Measurements from ENCODE around the gene ADGRL2. TPM values are rescaled to one million over a fixed set of nuclear protein-coding genes. Genes with fewer than 3 reads are reported as not detected.

The ADGRL2 gene
- polyA plus RNA-seq, 1 donor from 2014 or later = 190 TPM

GRCh38 chr1:81760477-81761097, 40.1 kb upstream of the ADGRL2 start:
- no peaks in the 10 kb centered on the region for H3K9me3 ChIP-seq (ENCODE audit: low read length)
- no peaks in the 10 kb centered on the region for H3K9me2 ChIP-seq (ENCODE audit: insufficient read depth, low read length)
- H2AFZ ChIP-seq (ENCODE audit: low read depth, low read length) = no peak overlapping the region
- no peak overlapping the region for H3K4me2 ChIP-seq (ENCODE audit: low read length)
- no peak overlapping the region for H3K27ac ChIP-seq (ENCODE audit: low read length)
- no peaks in the 10 kb centered on the region for H3K27me3 ChIP-seq (ENCODE audit: insufficient read depth, low read depth, low read length)
- TF ChIP-seq EP300 (conservative IDR thresholded peaks at IDR 0.05; ENCODE audit: poor library complexity, severe bottlenecking) (no peak), TAF1 (IDR thresholded peaks at IDR 0.05; ENCODE audit: low read depth) (no peak), POLR2AphosphoS5 (IDR thresholded peaks at IDR 0.05) (no peak), SMC3 (conservative IDR thresholded peaks at IDR 0.05; ENCODE audit: poor library complexity) (peak; percentile 54), REST (IDR thresholded peaks at IDR 0.05; ENCODE audit: borderline replicate concordance) (no peak), MXI1 (conservative IDR thresholded peaks at IDR 0.05; ENCODE audit: poor library complexity, severe bottlenecking) (no peak), RAD21 (conservative IDR thresholded peaks at IDR 0.05) (peak; percentile 61), CTCF (IDR thresholded peaks at IDR 0.05; ENCODE audit: poor library complexity, severe bottlenecking) (peak; percentile 50), EZH2 (IDR thresholded peaks at IDR 0.05; ENCODE audit: borderline replicate concordance, insufficient read depth, low read length, poor library complexity, severe bottlenecking) (no peak)
- H3F3A ChIP-seq (ENCODE audit: insufficient read depth, low read length, poor library complexity, severe bottlenecking) = no peaks in the 10 kb centered on the region
- H4K20me1 ChIP-seq (ENCODE audit: insufficient read depth) = no peaks in the 10 kb centered on the region
- H3K9ac ChIP-seq (ENCODE audit: low read length) = no peak overlapping the region
- H3K79me2 ChIP-seq (replicated peaks; ENCODE audit: insufficient read depth, low read length) = no peaks in the 10 kb centered on the region
- H3K36me3 ChIP-seq (ENCODE audit: insufficient read depth, low read length) = no peaks in the 10 kb centered on the region
- H3K4me3 ChIP-seq (ENCODE audit: low read length) = no peak overlapping the region

GRCh38 chr1:81775510-81775909, 25.2 kb upstream of the ADGRL2 start:
- Histone ChIP-seq H3K4me3 (ENCODE audit: low read length) (no peak overlapping the region), H3K9me3 (ENCODE audit: low read length) (no peaks in the 10 kb centered on the region), H2AFZ (ENCODE audit: low read depth, low read length) (no peak overlapping the region), H3K9me2 (ENCODE audit: insufficient read depth, low read length) (no peaks in the 10 kb centered on the region), H3K27me3 (ENCODE audit: insufficient read depth, low read depth, low read length) (no peaks in the 10 kb centered on the region), H3F3A (ENCODE audit: insufficient read depth, low read length, poor library complexity, severe bottlenecking) (no peaks in the 10 kb centered on the region), H3K36me3 (ENCODE audit: insufficient read depth, low read length) (no peaks in the 10 kb centered on the region), H3K4me2 (ENCODE audit: low read length) (no peak overlapping the region), H3K9ac (ENCODE audit: low read length) (no peak overlapping the region), H4K20me1 (ENCODE audit: insufficient read depth) (no peaks in the 10 kb centered on the region), H3K27ac (ENCODE audit: low read length) (no peak overlapping the region), H3K79me2 (replicated peaks; ENCODE audit: insufficient read depth, low read length) (no peaks in the 10 kb centered on the region)
- TF ChIP-seq REST (IDR thresholded peaks at IDR 0.05; ENCODE audit: borderline replicate concordance) = no peak
- no peak for TF ChIP-seq CTCF (IDR thresholded peaks at IDR 0.05; ENCODE audit: poor library complexity, severe bottlenecking)
- TF ChIP-seq EP300 (conservative IDR thresholded peaks at IDR 0.05; ENCODE audit: poor library complexity, severe bottlenecking) = no peak
- TF ChIP-seq MXI1 (conservative IDR thresholded peaks at IDR 0.05; ENCODE audit: poor library complexity, severe bottlenecking) = no peak

All from neural cell (in vitro differentiated cells).